Activated naive CD8-positive, alpha-beta T cell treated with anti-CD3 and anti-CD28 coated beads, Interleukin-2, amount 50 U/mL, for 24 hours (primary cell): ENCODE data around the gene UBD.

Source experiments
- ATAC-seq: fragments of 150-1000 bp; cut with Tn5 transposase; one replicate; pipeline ENCODE4 v1.10.0; 2021
- DNase-seq: peaks from one replicate; pipeline ENCODE4 v3.0.0; 2021
- H3K27ac Mint-ChIP-seq: one replicate; pipeline ENCODE4 v1.8.0; 2021; ENCODE audit warnings: mild to moderate bottlenecking, mixed read lengths
- H3K27me3 Mint-ChIP-seq: one replicate; pipeline ENCODE4 v1.8.0; 2021; ENCODE audit warnings: mixed read lengths
- H3K36me3 Mint-ChIP-seq: one replicate; pipeline ENCODE4 v1.8.0; 2021; ENCODE audit warnings: low read depth, mixed read lengths
- H3K4me1 Mint-ChIP-seq: one replicate; pipeline ENCODE4 v1.8.0; 2021; ENCODE audit warnings: mixed read lengths
- H3K4me3 Mint-ChIP-seq: one replicate; pipeline ENCODE4 v1.8.0; 2021; ENCODE audit warnings: mild to moderate bottlenecking, moderate library complexity, mixed read lengths
- H3K9me3 Mint-ChIP-seq: one replicate; pipeline ENCODE4 v1.8.0; 2021; ENCODE audit warnings: mixed read lengths

The UBD gene

DNA sequence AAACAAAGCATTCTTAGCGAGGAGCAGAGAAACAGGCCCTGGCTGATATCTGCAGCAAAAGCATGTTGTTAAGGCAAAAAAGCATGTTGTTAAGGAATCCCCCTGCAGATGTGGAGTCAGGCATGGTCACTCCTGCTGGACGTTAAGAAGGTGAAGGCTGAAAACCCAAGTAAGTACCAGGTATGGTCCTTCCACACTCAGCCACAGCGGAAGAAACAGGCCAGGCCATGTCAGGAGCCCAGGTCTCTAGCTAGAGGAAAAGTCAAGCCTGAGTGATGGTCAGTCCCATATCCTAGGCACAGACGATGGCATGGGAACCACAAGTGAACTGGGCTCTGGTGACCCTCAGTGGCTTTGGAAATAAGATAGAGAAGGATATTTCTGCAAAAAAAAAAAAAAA is 39.3 kb downstream of the UBD start:
- H3K9me3 Mint-ChIP-seq, result no peaks in the 10 kb centered on the region
- ATAC-seq, result no peak
- no peaks in the 10 kb centered on the region for H3K36me3 Mint-ChIP-seq
- DNase-seq, result no peak
- H3K27me3 Mint-ChIP-seq, result peaks cover 21% of the 10 kb centered on the region
- peaks cover 7% of the 10 kb centered on the region for H3K4me1 Mint-ChIP-seq
- H3K4me3 Mint-ChIP-seq, result no peak overlapping the region
- H3K27ac Mint-ChIP-seq, result no peak overlapping the region

DNA sequence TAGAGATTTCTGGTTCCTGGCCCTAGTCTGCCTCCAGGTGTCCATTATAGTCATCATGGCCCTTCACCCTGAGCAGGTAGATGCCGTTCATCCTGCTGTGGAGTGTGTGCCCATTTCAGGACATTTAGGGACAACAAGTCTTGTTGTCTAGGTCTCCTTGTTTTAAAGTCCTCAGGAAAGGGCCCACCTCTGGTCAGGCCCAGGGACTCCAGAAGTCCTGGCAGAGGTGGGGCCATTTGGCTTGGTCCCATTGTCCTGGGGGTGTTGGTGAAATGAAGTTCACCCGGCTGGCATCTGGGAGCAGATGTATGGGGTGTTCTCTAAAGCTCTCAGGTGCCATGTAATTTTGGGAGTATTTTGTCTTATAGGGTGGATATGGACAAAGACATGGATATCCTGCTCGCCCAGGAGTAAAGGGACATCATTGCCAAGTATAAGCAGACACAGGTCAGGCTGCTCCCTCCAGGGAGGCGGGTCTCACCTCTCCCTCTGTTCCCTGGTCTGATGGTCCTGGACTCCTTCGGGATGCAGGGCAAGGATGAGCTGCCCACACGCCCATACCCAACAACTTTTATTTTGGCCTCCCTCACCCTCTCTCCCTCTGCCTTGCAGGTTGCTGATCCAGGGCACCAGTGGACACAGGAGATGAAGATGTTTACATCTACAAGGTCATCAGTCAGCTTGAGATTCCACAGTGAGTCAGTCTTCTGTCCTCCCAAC is 40.1 kb downstream of the UBD start:
- ATAC-seq, result no peak
- Mint-ChIP-seq H3K27ac (no peak overlapping the region), H3K36me3 (no peaks in the 10 kb centered on the region), H3K4me1 (peaks cover 10% of the 10 kb centered on the region), H3K27me3 (peaks cover 19% of the 10 kb centered on the region), H3K4me3 (no peak overlapping the region), H3K9me3 (no peaks in the 10 kb centered on the region)
- DNase-seq, result no peak

DNA sequence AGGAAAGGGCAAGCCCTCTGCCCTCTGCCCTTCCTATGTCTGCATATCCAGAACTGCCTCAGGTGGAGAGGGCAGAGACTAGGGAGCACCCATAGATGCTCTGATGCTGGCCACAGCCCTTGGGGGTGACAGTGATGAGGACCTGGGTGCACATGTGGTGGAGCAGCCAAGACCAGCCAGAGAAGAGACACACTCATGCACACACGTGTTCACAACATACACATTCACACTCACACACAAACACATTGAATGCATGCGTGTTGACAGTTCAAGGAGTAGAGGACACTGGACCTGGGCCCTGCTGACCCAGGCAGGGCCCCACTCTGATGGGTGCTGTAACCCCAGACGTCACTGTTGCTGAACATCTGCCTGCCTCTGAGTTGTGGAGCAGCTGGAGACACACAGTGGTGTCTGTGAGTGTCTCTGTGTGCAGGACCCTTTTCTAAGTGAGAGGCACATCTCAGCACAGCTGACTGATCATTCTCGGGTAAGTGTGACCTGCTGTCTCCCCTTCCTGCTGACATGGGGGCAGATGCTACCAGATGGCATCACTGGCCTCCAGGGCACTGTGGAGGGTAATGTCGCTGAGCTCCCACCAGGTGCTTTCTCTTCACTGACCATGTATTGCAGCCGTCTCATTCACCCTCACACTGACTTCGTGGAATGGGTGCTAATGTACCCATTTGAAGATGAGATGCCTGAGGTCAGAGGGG is 41.6 kb downstream of the UBD start:
- Mint-ChIP-seq H3K27me3 (peaks cover 17% of the 10 kb centered on the region), H3K9me3 (no peaks in the 10 kb centered on the region), H3K27ac (no peak overlapping the region), H3K4me1 (peaks cover 10% of the 10 kb centered on the region), H3K36me3 (no peaks in the 10 kb centered on the region), H3K4me3 (no peak overlapping the region)
- no peak for ATAC-seq
- no peak for DNase-seq

DNA sequence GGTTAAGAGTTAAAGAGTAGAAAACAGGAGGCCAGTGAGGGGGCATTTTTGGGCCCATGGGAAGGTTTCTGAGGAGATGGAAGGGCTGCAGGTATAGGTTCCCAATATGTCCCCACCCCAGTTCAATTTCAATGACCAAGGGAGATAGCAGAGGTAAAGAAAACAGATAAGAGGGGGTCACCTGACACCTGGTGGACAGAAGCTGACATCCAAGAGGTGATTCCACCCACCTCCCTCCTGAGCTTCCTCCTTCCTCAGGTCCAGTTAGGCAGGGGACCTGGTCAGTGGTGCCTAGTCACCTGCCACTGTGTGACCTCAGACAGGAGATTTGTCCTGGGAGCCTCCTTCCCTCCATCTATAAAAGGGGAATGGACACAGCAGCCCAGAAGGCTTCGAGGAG is 42.3 kb downstream of the UBD start:
- Mint-ChIP-seq H3K4me3 (no peak overlapping the region), H3K4me1 (peaks cover 10% of the 10 kb centered on the region), H3K36me3 (no peaks in the 10 kb centered on the region), H3K27ac (no peak overlapping the region), H3K9me3 (no peaks in the 10 kb centered on the region), H3K27me3 (peaks cover 15% of the 10 kb centered on the region)
- no peak for DNase-seq
- no peak for ATAC-seq

DNA sequence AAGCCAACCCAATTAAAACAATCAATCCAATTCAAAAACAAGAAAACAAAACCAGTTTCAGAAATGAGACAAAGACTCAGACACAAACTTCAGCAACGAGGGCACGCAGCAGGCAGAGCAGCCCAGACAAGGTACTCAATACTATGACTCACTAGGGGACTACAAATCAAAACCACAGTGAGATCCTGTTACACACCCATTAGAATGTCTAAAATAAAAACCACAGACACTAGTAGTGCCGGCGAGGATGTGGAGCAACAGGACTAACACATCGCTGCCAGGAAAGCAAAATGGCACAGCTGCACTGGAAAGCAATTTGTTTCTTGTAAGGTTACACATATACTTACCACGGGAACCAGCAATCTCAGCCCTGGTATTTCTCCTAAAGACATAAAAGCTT is 43.4 kb downstream of the UBD start:
- ATAC-seq (peak; percentile 98), DNase-seq (peak; percentile 11)
- Mint-ChIP-seq H3K9me3 (no peaks in the 10 kb centered on the region), H3K27ac (no peak overlapping the region), H3K4me3 (no peak overlapping the region), H3K36me3 (no peaks in the 10 kb centered on the region), H3K4me1 (peaks cover 10% of the 10 kb centered on the region), H3K27me3 (peaks cover 15% of the 10 kb centered on the region)

DNA sequence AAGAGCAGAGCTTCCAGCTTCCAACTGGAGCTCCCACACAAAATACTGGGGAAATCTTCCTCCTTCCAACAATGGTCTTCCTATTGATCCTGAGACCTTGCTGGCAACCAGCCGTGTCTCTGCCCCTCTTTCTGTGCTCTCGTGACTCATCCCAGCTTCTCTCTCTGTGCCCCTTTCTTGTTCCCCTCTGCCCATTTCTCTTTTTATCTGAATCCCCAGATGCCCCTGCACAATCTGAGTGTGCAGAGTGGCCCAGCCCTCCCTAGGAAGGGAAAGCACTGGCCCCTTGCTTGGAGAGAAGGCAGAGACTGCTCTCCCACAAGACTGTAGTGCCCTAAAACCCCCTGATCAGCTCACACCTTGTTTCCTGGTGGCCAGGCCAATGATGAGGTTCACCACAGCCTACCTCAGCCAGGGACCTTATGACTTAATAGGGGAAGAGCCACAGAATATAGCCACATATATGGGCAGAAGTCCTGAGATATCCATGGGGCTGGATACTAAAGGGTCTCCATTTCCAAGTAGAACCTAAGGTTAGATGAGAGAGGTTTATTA is 48.7 kb downstream of the UBD start:
- H3K9me3 Mint-ChIP-seq, result no peaks in the 10 kb centered on the region
- H3K27me3 Mint-ChIP-seq, result peaks cover 9% of the 10 kb centered on the region
- no peaks in the 10 kb centered on the region for H3K36me3 Mint-ChIP-seq
- H3K4me1 Mint-ChIP-seq, result peaks cover 5% of the 10 kb centered on the region
- H3K27ac Mint-ChIP-seq, result no peak overlapping the region
- DNase-seq (no peak), ATAC-seq (no peak)
- H3K4me3 Mint-ChIP-seq, result no peak overlapping the region

DNA sequence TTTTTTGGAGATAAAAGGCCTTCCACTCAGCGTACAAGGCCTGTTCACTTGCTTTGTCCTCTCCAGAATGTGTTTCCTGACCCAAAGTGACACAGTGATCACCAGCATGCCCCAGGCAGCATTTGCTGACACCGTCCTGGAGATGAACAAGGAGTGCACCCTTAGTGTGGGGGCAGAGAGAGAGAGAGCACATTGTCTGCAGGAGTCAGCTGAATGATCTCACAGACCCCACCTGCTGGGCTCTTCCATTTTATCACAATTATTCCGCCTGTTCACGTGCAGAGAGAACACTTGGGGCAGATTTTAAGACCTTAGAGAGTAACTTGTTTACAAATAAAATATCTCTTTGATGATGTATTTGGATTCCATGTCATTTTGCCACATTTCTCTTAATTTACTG is 49.3 kb downstream of the UBD start:
- no peaks in the 10 kb centered on the region for H3K36me3 Mint-ChIP-seq
- H3K4me1 Mint-ChIP-seq, result peaks cover 4% of the 10 kb centered on the region
- H3K27me3 Mint-ChIP-seq, result peaks cover 9% of the 10 kb centered on the region
- DNase-seq (no peak), ATAC-seq (no peak)
- H3K4me3 Mint-ChIP-seq, result no peak overlapping the region
- no peaks in the 10 kb centered on the region for H3K9me3 Mint-ChIP-seq
- H3K27ac Mint-ChIP-seq, result no peak overlapping the region

DNA sequence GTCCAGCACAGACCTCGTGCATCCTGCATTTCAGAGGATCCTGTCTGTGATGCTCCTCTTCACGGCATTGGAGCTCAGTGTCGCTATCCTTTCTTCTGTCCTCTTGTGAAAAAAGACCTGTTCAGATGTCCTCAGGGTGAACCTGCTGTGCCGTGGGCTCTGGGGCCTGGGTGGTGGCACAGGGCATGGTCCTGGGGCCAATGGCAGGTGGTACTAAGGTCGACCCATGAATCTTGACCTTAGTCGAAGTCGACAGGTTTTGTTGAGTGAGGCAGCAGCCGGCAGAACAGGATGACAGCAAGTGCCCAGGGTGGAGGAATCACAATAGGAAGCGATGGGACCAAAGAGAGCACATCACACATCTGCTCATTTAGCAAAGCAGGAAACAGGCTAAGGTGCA is 49.8 kb downstream of the UBD start:
- ATAC-seq, result no peak
- Mint-ChIP-seq H3K4me3 (no peak overlapping the region), H3K27me3 (peaks cover 6% of the 10 kb centered on the region), H3K27ac (no peak overlapping the region), H3K9me3 (no peaks in the 10 kb centered on the region), H3K36me3 (no peaks in the 10 kb centered on the region), H3K4me1 (no peaks in the 10 kb centered on the region)
- DNase-seq, result no peak

DNA sequence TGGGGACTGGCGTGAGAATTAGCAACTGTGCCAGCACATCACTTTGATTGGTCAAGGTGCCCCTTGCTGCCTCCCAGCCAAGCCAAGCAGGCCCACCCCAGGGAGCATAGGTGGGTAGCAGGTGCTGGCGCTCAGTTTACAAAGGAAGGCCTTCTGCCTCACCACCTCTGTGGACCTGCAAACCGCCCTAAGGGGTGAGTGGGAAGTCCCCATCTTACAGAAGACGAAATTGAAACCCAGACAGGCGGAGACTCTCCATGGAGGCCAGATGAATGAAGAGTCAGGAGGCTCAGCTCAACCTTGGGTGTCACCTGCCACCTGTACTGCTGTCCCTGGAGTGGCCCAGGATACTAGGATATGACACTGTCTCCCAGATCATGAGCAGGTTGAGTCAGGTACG is 50.3 kb downstream of the UBD start:
- Mint-ChIP-seq H3K9me3 (no peaks in the 10 kb centered on the region), H3K4me3 (no peak overlapping the region), H3K36me3 (no peaks in the 10 kb centered on the region), H3K4me1 (no peaks in the 10 kb centered on the region), H3K27me3 (peaks cover 3% of the 10 kb centered on the region), H3K27ac (no peak overlapping the region)
- ATAC-seq (no peak), DNase-seq (no peak)

DNA sequence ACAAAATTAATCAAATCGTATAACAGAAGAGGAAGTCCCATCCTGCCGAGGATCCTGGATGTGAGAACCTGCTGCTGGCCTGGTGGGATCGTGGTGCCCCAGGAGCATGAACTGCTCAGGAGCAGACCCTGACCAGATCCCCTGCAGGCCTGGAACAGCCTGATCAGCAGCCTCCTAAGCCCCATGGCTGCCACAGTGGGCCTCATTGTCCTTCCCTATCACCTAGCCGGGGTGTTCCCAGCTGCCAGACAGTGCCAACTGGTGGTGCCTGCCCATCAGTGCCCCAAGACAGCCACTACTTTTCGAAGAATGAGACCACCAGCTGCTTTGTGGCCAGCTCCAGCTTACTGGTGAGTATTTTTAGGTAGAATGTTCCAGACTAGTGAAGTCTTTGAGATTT is 52.2 kb downstream of the UBD start:
- DNase-seq, result no peak
- ATAC-seq, result no peak
- Mint-ChIP-seq H3K27ac (no peak overlapping the region), H3K4me1 (no peaks in the 10 kb centered on the region), H3K4me3 (no peak overlapping the region), H3K27me3 (peaks cover 6% of the 10 kb centered on the region), H3K36me3 (no peaks in the 10 kb centered on the region), H3K9me3 (no peaks in the 10 kb centered on the region)

DNA sequence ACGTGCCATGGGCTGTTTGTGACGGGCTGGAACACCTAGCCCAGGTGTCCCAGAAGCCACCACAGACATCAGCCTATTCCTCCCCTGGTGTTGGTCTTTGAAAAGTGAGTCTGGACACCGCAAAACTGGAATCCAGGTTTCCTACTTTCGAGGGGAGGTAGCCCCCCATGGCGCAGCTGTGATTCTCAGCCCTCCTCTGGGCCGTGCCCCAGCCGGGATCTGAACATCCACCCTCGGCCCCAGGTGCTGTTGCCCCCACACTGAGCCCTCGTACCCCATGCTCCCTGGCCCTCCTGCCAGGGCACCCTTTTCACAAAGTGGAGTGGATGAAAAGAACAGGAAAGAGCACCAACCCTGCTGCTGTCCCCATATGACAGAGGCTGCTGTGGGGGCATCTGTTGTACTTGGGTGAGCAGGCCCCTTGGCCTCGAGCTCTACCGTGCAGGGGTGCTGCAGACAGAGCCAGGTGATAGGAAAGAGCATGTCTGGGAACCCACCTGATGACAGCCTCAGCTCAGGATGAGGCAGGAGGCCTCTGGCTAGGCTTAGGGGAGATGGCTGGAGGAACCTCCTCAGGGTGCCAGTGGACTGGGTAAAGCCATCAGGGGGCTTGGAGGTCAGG is 53.0 kb downstream of the UBD start:
- H3K4me1 Mint-ChIP-seq, result no peaks in the 10 kb centered on the region
- H3K27me3 Mint-ChIP-seq, result peaks cover 6% of the 10 kb centered on the region
- H3K36me3 Mint-ChIP-seq, result no peaks in the 10 kb centered on the region
- H3K9me3 Mint-ChIP-seq, result no peaks in the 10 kb centered on the region
- H3K27ac Mint-ChIP-seq, result no peak overlapping the region
- H3K4me3 Mint-ChIP-seq, result no peak overlapping the region
- ATAC-seq (no peak), DNase-seq (no peak)

DNA sequence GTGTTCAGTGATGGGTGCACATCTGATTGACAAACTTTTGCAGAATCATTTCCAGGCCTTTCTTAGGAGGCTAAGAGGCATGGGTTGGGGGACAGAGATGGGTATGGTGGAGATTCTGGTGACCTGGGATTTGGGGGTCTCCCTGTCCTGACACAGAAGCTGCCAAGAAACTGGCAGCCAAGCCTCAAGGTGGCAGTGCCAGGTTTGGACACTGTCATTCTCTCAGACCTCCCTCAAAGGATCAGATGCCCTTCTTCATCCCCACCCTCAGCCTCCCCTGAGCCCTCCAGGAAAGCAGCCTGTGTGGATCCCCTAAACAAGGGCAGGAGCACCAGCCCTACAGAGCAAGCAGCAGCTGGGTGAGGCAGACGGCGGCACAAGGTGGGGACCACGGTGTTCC is 53.7 kb downstream of the UBD start:
- Mint-ChIP-seq H3K4me3 (no peak overlapping the region), H3K27ac (no peak overlapping the region), H3K27me3 (peaks cover 9% of the 10 kb centered on the region), H3K9me3 (no peaks in the 10 kb centered on the region), H3K4me1 (no peaks in the 10 kb centered on the region), H3K36me3 (no peaks in the 10 kb centered on the region)
- no peak for ATAC-seq
- no peak for DNase-seq
